GM12801 (cell line): ENCODE results near the gene COBL.

Experiments
- CTCF ChIP-seq: IDR thresholded peaks from one replicate; pipeline ENCODE4 v1.5.1; 2011; ENCODE audit warnings: control low read depth; ENCODE audit not compliant: insufficient read length; ENCODE audit errors: extremely low read depth

COBL gene

GRCh38 chr7:51111241-51111940 lies 205.2 kb downstream of the COBL start:
- no peak for TF ChIP-seq CTCF

GRCh38 chr7:51108134-51108533 lies 208.5 kb downstream of the COBL start:
- no peak for TF ChIP-seq CTCF

- no peak for TF ChIP-seq CTCF
These were observed 212.3 kb downstream of the COBL start for GRCh38 chr7:51104278-51104677.

GRCh38 chr7:51103718-51104117 lies 212.9 kb downstream of the COBL start:
- no peak for TF ChIP-seq CTCF

GRCh38 chr7:51102828-51103227 lies 213.8 kb downstream of the COBL start:
- TF ChIP-seq CTCF: no peak

GRCh38 chr7:51101111-51101757 lies 215.4 kb downstream of the COBL start:
- TF ChIP-seq CTCF: no peak

GRCh38 chr7:51090411-51090810 lies 226.2 kb downstream of the COBL start:
- TF ChIP-seq CTCF: no peak
